OCI-M2 (cell line): ENCODE data around the gene ZNF397.

Source experiments
- DNase-seq: peaks from one replicate; lab custom pipeline; 2025; ENCODE audit not compliant: unreplicated experiment; lab: John Stamatoyannopoulos, UW

The ZNF397 gene

DNA sequence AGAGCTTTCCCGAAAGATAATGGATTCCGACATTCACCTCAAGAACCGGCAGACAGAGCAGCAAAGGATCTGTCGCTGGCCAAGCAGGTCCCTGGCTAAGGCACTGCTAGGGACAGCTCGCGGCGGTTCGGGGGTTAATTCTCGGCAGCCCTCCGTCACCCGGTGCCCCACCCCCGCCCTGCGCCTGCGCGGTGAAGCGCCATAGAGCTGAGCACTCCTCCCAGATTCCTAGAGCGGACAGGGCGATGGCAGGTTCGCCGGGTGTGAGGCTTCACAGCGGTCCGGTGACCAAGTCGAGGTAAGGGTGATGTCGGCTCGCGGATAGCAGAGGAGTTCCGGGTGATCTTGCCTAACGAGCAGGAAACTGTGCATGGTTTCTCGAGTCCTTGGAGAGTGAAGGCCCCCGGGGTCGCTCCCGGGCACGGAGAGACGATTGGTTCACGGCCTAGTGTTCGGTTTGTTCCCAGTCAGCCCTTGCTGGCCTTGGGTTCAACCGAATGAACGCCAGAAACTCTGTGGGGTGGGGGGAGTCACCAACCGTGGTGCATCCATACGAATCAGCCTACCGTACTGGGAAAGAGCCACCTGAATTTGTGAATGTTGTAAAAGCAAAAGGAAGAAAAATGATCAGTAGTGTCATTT lies 49.4 kb downstream of the ZNF397 start, which contains the start of gene ZSCAN30:
TSS of gene ZSCAN30 (minus strand) at position 136 of the 642 bp plus-strand sequence. CDS start 25,877 bp downstream, outside the sequence.
- DNase-seq: peak; percentile 48

DNA sequence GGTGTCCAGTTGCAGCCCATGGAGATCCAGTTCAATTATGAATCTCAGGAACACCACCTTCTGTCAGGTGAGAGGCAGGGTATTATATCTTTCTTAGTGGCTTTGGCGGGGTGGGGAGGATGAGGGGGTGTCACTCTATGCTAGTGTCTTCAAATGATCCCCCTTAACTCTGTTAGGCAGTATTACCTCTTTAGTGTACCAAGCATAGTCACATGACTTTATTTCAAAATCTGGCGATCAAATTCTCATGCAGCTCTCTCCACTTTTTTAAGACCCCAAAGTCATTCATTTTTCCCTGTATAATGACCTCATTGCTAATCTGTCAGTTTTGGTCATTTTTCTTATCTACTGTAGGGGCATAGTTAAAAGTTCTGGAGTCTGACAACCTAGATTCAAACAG lies 50.3 kb downstream of the ZNF397 start:
- DNase-seq: no peak

DNA sequence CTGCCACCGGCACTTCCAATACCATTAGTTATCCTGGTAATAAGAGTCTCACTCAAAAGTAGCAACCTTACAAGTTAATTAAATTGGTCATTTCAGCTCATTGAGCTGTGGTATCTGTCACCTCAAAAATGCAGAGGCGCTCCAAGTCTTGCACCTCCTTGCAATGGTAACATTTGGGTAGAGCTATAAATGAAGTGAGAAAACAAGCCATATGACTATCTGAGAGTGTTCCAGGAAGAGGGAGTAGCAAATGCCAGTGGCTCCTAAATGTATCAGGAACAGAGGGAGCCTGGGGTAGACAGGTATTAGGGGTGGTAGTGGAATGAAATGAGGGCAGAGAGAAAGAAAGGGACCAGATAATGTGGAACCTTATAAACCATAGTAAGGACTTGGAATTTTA lies 55.2 kb downstream of the ZNF397 start:
- DNase-seq: no peak

DNA sequence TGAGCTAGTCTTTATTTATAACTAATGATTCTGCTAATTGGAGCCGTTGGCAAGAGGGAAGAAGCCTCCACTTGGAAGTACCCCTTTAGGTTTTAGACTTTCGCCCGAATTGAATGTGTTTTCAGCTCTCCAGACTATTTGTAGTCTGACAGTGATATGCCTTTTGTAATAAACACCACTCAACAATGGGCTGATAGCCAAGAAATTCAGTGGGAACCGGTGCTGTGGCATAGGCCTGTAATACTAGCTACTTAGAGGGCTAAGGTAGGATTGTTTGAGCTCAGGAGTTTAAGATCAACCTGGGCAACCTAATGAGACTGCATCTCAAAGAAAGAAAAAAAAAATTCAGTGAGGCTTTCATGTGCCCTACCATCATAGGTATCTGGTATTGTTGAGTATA lies 62.8 kb downstream of the ZNF397 start:
- DNase-seq: no peak

DNA sequence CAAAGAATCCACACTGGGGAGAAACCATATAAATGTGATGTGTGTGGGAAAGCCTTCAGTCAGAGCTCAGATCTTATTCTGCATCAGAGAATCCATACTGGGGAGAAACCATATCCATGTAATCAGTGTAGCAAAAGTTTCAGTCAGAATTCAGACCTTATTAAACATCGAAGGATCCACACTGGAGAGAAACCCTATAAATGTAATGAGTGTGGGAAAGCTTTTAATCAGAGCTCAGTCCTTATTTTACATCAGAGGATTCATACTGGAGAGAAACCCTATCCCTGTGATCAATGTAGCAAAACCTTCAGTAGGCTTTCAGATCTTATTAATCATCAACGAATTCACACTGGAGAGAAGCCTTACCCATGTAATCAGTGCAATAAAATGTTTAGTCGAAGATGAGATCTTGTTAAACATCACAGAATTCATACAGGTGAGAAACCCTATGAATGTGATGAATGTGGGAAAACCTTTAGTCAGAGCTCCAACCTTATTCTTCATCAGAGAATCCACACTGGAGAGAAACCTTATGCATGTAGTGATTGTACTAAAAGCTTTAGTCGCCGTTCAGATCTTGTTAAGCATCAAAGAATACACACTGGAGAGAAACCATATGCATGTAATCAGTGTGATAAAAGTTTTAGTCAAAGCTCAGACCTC lies 65.9 kb downstream of the ZNF397 start:
- no peak for DNase-seq
